A673 (cell line): Measurements from ENCODE around the gene MRPS22. TPM values are rescaled to one million over a fixed set of nuclear protein-coding genes. Genes with fewer than 3 reads are reported as not detected.

ENCODE experiments used
- BruUV-seq: library from RNA; stranded (reverse); fragments of 400-500 nt; replicated peaks from 2 replicates; lab custom pipeline; 2021; lab: Mats Ljungman, UMichigan
- CTCF ChIA-PET: fragments of 300-600 bp; sonication (Branson Sonifier 250); formaldehyde crosslinking; loops from one replicate; lab custom pipeline; 2022; ENCODE audit warnings: antibody characterized with exemption; lab: Charles Lee
- POLR2A ChIA-PET: fragments of 300-600 bp; sonication (Branson Sonifier 250); formaldehyde crosslinking; loops from one replicate; lab custom pipeline; 2022; ENCODE audit warnings: antibody characterized with exemption; ENCODE audit not compliant: low non-redundant PET; lab: Charles Lee
- DNase-seq: peaks from one replicate; pipeline ENCODE4 v3.0.0-alpha.2; 2015; ENCODE audit warnings: low spot score
- H3K27ac ChIP-seq: fragments of 200-600 bp; sonication (generic); 2 replicates; pipeline ENCODE4 v1.5.1; 2016; ENCODE audit warnings: mixed run types, low read depth, mild to moderate bottlenecking, mixed read lengths, antibody characterized with exemption, low read length; ENCODE audit not compliant: poor library complexity, severe bottlenecking
- H3K27me3 ChIP-seq: fragments of 200-600 bp; sonication (generic); replicated peaks from 2 replicates; pipeline ENCODE4 v1.6.1; 2017; ENCODE audit warnings: mixed run types, low read depth, mild to moderate bottlenecking, mixed read lengths, antibody characterized with exemption, low read length; ENCODE audit not compliant: insufficient read depth, poor library complexity
- H3K36me3 ChIP-seq: fragments of 200-600 bp; sonication (generic); 2 replicates; pipeline ENCODE4 v1.6.1; 2016; ENCODE audit warnings: mixed run types, mild to moderate bottlenecking, mixed read lengths, antibody characterized with exemption, low read length; ENCODE audit not compliant: insufficient read depth, poor library complexity, severe bottlenecking
- H3K4me1 ChIP-seq: fragments of 200-600 bp; sonication (generic); 2 replicates; pipeline ENCODE4 v1.6.1; 2017; ENCODE audit warnings: mixed run types, mild to moderate bottlenecking, mixed read lengths, antibody characterized with exemption, low read length; ENCODE audit not compliant: insufficient read depth, poor library complexity, severe bottlenecking
- H3K4me3 ChIP-seq: fragments of 200-600 bp; sonication (generic); 2 replicates; pipeline ENCODE4 v1.5.1; 2016; ENCODE audit warnings: low read depth, mixed run types, mild to moderate bottlenecking, mixed read lengths, low read length; ENCODE audit not compliant: poor library complexity, severe bottlenecking
- H3K9me3 ChIP-seq: fragments of 200-600 bp; sonication (generic); 2 replicates; pipeline ENCODE4 v1.6.1; 2016; ENCODE audit warnings: mixed run types, low read depth, mild to moderate bottlenecking, mixed read lengths, antibody characterized with exemption, low read length; ENCODE audit not compliant: poor library complexity, severe bottlenecking
- EZH2 ChIP-seq: fragments of 200-600 bp; sonication (generic); IDR thresholded peaks from 2 replicates; pipeline ENCODE4 v1.6.1; 2017; ENCODE audit warnings: borderline replicate concordance, low read depth, mild to moderate bottlenecking, mixed read lengths, antibody characterized with exemption, low read length; ENCODE audit not compliant: poor library complexity, severe bottlenecking
- intact Hi-C: fragments of 100-400 bp; cut with micrococcal nuclease; formaldehyde crosslinking; loops from one replicate; pipeline ENCODE4 v1.10.0; 2022; ENCODE audit not compliant: unreplicated experiment
- total RNA-seq: library from RNA; stranded (reverse); gene quantifications from 2 replicates; pipeline ENCODE4 v1.2.3, GENCODE V29; 2021
- TF ChIP-seq, protein P1 (sequence below): fragments of 300-800, 200-600 bp; sonication (generic); conservative IDR thresholded peaks from 2 replicates; pipeline ENCODE4 v1.5.1; 2017; ENCODE audit warnings: low read depth, mild to moderate bottlenecking, antibody characterized with exemption, low read length, moderate library complexity, mixed read lengths

MRPS22 gene
- total RNA-seq, 1 experiment from 2014 or later = 61.9 TPM

DNA sequence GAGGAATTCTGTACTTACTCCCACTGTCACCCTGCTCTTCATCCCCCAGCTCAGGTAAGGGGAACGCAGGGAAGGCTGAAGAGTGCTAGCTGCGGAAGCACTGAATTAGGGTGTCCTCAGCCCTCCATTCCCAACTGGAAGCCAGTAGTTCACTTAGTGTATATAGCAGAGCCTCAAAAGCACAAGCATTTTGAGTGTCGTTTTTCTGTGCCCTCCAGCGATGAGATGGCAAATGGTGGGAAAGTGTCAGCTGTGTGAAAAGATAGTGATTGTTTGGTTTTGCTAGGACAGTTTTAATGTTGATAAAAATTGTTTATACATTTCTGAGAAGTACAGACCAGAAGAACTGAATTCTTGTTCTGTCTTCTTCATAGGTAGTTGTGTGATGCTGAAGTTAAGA, 10.8 kb downstream of the MRPS22 start:
- intact Hi-C loops = no loop called here
- Histone ChIP-seq H3K36me3 (peaks cover 87% of the 10 kb centered on the region), H3K4me1 (no peaks in the 10 kb centered on the region), H3K27ac (no peak overlapping the region), H3K9me3 (no peaks in the 10 kb centered on the region), H3K27me3 (no peaks in the 10 kb centered on the region), H3K4me3 (no peak overlapping the region)
- no TSS peak for BruUV-seq
- no peak for TF ChIP-seq EZH2
- TF ChIP-seq, protein P1, sequence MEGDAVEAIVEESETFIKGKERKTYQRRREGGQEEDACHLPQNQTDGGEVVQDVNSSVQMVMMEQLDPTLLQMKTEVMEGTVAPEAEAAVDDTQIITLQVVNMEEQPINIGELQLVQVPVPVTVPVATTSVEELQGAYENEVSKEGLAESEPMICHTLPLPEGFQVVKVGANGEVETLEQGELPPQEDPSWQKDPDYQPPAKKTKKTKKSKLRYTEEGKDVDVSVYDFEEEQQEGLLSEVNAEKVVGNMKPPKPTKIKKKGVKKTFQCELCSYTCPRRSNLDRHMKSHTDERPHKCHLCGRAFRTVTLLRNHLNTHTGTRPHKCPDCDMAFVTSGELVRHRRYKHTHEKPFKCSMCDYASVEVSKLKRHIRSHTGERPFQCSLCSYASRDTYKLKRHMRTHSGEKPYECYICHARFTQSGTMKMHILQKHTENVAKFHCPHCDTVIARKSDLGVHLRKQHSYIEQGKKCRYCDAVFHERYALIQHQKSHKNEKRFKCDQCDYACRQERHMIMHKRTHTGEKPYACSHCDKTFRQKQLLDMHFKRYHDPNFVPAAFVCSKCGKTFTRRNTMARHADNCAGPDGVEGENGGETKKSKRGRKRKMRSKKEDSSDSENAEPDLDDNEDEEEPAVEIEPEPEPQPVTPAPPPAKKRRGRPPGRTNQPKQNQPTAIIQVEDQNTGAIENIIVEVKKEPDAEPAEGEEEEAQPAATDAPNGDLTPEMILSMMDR = no peak
- ChIA-PET POLR2A (no interaction called here), CTCF (interaction anchor here (0.5 to 1.8 kb wide), 4 partner anchors 9 to 419 kb away, joined by 3 to 4 read pairs (median 4); no protein-coding TSS in a partner anchor)
- no peak for DNase-seq

DNA sequence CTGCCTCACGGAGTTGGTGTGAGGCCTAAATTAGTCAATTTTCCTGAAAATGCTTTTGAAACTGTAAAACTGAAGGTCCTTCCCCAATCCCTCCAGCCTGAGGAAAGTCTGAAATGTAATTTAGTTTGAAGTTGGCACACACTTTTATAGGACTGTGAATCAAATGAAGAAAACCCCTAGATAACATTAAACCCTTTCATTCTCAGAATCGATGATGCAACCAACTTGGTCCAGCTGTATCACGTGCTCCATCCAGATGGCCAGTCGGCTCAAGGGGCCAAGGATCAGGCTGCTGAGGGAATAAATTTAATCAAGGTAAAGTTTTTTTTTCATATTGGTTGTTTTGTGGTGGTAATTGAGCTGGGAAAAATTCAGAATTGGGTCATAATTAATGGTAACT, 11.7 kb downstream of the MRPS22 start:
- Histone ChIP-seq H3K27me3 (no peaks in the 10 kb centered on the region), H3K27ac (no peak overlapping the region), H3K36me3 (peaks cover 91% of the 10 kb centered on the region), H3K4me1 (no peaks in the 10 kb centered on the region), H3K4me3 (no peak overlapping the region), H3K9me3 (no peaks in the 10 kb centered on the region)
- CTCF ChIA-PET = no interaction called here
- TF ChIP-seq, protein P1 = no peak
- TF ChIP-seq EZH2 = no peak
- intact Hi-C loops = no loop called here
- DNase-seq = no peak
- POLR2A ChIA-PET = interaction anchor here (0.6 kb wide), 1 partner anchor 547 kb away, joined by 3 read pairs; no protein-coding TSS in a partner anchor
- no TSS peak for BruUV-seq

DNA sequence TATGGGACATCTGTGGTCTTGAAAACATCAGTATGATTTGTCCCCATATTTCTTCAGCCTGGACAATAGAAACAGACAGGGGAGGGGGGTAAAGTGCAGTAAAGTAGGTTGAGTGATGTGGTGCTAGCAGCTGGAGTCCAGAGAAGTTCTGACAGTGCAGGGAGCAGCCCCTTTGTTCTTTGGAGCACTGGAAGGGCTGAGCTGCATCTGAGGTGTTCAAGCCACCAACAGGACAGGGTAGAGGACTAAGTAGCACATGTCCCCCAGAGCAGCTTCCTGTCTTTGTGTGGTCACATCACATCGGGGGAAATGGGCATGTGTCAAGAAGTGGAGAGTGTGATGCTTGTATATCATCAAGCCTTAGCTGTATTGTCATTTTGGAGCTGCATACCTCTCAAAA, 12.1 kb downstream of the MRPS22 start:
- H3K9me3 ChIP-seq = no peaks in the 10 kb centered on the region
- no peak overlapping the region for H3K27ac ChIP-seq
- POLR2A ChIA-PET = interaction anchor here (0.6 kb wide), 1 partner anchor 546 kb away, joined by 3 read pairs; no protein-coding TSS in a partner anchor
- no peaks in the 10 kb centered on the region for H3K27me3 ChIP-seq
- TF ChIP-seq, protein P1 = no peak
- TF ChIP-seq EZH2 = no peak
- BruUV-seq = no TSS peak
- H3K4me1 ChIP-seq = no peaks in the 10 kb centered on the region
- intact Hi-C loops = no loop called here
- DNase-seq = no peak
- CTCF ChIA-PET = no interaction called here
- H3K4me3 ChIP-seq = no peak overlapping the region
- H3K36me3 ChIP-seq = peaks cover 91% of the 10 kb centered on the region
